DOHH2 (cell line): ENCODE results near the gene GRK1.

Experiments
- EZH2phosphoT487 ChIP-seq: fragments of 200-600 bp; sonication (generic); IDR thresholded peaks from 2 replicates; pipeline ENCODE4 v1.6.1; 2017; ENCODE audit warnings: borderline replicate concordance, mild to moderate bottlenecking, antibody characterized with exemption, low read length, moderate library complexity, mixed read lengths
- TF ChIP-seq, protein P1 (sequence below): fragments of 200-600 bp; sonication (generic); IDR thresholded peaks from one replicate; pipeline ENCODE4 v1.5.1; 2014; ENCODE audit warnings: antibody characterized with exemption, mild to moderate bottlenecking, low read depth, low read length; ENCODE audit not compliant: poor library complexity, severe bottlenecking

DNA sequence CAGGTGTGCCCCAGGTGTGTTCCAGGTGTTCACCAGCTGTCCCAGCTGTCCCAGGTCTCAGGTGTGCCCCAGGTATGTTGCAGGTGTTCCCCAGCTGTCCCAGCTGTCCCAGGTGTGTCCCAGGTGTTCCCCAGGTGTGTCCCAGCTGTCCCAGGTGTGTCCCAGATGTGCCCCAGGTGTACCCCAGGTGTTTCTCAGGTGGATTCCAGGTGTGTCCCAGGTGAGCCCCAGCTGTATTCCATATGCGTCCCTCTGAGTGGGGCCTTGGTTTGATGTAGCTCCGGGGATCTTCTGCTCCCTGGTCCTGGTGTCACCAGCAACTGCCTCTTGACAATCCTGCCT, 719 bp upstream of the GRK1 start:
- TF ChIP-seq, protein P1, sequence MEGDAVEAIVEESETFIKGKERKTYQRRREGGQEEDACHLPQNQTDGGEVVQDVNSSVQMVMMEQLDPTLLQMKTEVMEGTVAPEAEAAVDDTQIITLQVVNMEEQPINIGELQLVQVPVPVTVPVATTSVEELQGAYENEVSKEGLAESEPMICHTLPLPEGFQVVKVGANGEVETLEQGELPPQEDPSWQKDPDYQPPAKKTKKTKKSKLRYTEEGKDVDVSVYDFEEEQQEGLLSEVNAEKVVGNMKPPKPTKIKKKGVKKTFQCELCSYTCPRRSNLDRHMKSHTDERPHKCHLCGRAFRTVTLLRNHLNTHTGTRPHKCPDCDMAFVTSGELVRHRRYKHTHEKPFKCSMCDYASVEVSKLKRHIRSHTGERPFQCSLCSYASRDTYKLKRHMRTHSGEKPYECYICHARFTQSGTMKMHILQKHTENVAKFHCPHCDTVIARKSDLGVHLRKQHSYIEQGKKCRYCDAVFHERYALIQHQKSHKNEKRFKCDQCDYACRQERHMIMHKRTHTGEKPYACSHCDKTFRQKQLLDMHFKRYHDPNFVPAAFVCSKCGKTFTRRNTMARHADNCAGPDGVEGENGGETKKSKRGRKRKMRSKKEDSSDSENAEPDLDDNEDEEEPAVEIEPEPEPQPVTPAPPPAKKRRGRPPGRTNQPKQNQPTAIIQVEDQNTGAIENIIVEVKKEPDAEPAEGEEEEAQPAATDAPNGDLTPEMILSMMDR = no peak
- no peak for TF ChIP-seq EZH2phosphoT487
